SKM-1 (cell line): ENCODE data around the gene GPR85.
"Not testable (repeated sequence)": the region's sequence is repeated elsewhere in the genome, so short reads cannot be mapped to it uniquely, and the experiment has no call there.

Experiments used
- DNase-seq: peaks from one replicate; lab custom pipeline; 2025; ENCODE audit not compliant: unreplicated experiment; lab: John Stamatoyannopoulos, UW

GPR85 gene

DNA sequence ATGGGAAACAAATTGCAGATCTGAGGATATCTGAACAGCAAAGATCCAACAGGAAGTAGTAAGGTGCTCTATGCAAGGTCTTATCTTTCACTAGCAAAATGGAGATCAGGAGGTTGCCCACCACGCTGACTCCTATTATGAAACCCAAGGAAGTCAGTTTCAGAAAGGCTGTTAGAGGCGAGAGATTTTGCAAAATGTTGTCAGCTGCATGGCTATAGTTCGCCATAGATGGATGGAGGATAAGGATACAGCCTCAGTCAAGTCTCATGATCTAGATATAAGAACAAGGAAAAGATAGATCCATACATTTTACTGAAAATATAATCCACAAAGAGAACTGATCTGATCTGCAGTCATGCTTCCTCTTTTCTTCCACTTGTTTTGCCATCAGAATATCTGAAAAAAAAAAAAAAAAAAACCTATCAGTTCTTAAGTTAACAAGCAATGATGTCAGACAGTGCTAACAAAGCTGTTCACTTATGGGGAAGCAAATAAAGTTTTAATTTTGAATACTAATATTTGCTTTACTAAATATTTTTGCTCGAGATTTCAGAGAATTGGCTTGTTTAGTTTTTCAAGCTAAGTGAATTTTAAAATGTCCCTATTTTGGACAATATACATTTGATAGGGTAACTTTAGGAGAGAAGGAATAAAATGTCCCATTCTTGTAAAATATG is 2.0 kb downstream of the GPR85 start:
- no peak for DNase-seq

DNA sequence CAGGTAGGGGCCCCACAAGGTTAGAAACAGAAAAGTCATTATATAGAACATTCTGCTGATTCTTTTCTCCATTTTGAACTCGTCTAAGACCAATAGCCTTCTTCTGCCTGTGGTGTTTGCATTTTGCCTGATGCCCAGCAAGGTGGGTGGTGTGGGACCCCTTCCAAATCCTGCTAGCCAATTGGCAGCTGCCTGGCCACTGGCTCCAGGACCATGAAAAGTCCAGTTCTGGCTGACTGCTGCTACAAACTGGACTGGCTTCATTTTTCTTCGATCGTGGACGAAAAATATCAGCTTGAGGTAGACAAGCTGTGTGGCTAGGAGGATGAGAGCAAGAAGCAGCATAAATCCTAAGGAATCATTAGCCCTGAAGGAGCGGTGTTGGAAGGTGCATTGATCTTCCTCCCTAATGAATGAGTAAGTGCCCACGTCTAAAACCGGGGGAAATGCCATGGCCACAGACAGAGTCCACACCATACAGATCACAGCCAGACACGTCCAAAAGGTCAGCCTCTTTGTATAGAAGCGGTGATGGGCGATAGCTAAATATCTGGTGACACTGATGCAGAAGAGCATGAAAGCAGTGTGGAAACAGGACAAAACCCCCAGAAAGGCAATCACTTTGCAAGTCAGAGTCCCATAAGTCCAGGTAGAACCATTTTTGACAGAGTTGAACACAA is 2.7 kb downstream of the GPR85 start:
- DNase-seq: no peak

DNA sequence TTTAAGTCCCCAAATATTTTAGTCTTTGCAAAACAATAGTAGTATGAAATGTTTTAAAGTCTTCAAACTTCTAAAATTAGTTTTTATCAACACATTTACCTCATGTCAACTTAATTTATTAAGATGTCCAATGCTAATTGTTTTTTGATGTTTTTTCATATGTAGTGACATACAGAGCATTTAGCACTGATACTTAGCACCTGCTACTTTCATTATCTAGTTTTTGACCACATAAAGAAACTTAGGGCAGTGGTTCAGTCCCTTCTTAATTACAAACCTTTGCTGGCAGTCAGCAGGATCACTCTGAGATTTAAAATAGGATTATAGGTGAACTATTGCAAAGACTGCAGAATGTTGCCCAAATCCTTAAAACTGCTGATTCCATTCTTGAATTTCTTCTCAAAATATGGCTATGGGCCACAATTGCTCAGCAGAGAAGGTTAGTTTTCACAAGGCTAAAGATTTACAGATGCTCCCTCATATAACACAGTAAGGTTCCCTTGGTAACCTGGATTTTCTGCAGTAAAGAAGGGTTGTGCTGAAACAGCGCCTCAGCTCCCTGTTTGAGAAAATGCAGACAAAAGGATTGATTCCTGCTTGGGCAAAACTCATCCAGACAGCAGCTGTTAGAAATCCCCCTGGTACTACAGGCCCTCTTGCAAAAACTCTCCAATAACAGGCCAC is 3.4 kb downstream of the GPR85 start:
- DNase-seq: no peak

DNA sequence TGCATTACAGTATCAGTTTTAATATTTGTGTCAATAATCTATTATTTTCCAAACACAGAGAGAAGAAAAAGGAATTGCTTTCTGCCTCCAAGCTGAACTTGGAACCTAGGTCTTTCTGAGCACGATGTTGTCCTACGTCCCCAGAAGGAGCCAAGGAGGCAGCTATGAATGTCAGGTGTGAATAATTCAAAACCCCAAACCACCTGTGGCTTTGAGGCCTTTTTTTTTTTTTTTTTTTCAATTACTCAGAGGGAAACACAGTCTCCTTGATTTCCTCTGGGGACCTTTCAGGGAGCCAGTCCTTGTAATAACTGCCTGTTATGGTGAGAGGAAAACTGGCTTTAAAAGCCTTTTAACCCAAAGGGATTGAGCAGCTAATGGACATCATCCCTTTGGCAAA is 8.3 kb downstream of the GPR85 start:
- no peak for DNase-seq

DNA sequence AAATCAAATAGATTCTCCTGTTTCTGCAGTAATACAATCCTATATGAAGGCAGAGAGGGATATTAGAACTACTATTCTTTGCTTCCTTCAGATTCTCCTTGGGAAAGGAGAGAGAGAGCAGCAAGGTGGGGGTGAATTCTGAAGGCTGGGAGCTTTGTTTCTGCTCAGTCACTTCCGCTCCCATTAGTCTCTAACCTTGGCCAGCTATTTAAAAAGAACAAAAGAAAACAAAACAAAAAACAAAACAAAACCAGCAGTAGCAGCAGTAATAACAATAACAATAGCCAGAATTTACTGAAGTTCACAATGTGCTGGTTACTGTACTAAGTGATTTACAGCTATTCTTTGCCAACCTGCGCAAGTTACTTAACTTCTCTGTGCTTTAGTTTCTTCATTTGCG is 9.9 kb downstream of the GPR85 start:
- DNase-seq: no peak

DNA sequence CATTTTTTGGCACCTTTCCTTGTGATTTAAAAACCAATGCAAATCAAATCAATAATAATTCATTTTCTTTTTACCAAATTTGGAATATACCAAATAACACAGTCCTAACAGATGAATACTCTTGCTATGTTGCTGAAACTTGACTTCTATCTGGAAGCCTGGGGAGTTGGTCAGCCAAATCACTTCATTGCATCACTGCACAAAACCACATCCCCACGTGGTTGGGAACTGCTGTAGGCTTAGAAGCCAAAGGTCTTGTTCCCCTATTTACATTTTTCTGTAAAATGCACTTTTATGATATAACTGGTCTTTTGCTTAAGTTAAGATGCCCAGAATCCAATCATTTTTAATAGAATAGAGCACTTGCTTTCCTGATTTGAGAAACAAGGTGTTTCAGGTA is 15.2 kb downstream of the GPR85 start:
- peak; percentile 68 for DNase-seq

DNA sequence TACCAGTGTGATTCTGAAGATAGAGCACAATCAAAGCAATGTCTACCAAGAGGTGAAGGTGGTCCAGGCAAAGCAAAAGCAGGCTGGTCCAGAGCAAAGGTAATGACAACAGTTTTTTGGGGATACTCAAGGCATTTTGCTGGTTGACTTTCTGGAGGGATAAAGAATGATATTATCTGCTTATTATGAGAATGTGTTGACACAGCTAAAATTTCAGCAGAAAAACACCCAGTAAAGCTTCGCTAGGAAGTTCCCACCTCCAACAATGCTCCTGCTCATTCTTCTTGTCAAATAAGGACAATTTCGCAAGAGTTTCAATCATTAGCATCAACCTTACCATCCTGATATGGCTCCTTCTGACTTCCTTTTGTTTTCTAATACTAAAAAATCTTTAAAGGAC is 24.1 kb downstream of the GPR85 start:
- no peak for DNase-seq

DNA sequence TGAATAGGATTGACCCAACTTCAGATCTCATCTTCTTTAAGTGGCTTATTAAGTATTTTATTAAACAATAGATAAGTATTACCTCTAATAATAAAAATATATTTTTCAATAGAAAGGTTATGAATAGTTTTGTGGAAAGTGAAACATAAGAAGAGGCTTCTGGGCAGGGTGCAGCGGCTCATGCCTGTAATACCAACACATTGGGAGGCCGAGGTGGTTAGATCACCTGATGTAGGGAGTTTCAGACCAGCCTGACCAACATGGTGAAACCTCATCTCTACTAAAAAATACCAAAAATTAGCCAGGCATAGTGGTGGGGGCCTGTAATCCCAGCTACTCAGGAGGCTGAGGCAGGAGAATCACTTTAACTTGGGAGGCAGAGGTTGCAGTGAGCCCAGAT is 26.5 kb downstream of the GPR85 start:
- no peak for DNase-seq

DNA sequence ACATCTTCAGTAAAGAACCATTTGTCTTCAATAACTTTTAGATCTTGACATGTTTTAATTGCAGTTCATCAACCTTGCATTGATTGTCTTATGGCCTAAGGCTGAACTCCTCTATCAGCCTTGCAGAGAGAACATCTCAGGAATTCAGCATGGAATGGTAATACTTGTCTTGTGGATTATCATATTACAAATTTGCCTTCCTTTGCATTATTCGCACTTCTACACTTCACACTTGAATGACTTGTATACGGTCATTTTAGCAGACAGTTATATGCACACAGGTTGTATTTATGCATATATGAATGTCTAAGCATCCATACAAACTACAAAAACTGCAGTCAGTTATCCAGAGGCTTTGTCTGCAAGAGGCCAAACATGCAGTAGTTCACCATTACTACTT is 31.7 kb downstream of the GPR85 start:
- DNase-seq: no peak

DNA sequence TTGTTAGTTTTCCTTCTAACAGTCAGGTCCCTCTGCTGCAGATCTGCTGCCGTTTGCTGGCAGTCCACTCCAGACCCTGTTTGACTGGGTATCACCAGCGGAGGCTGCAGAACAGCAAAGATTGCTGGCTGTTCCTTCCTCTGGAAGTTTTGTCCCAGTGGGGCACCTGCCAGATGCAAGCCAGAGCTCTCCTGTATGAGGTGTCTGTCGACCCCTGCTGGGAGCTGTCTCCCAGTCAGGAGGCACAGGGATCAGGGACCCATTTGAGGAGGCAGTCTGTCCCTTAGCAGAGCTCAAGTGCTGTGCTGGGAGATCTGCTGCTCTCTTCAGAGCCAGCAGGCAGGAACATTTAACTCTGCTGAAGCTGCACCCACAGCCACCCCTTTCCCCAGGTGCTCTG is 32.4 kb downstream of the GPR85 start:
- DNase-seq: not testable (repeated sequence)

DNA sequence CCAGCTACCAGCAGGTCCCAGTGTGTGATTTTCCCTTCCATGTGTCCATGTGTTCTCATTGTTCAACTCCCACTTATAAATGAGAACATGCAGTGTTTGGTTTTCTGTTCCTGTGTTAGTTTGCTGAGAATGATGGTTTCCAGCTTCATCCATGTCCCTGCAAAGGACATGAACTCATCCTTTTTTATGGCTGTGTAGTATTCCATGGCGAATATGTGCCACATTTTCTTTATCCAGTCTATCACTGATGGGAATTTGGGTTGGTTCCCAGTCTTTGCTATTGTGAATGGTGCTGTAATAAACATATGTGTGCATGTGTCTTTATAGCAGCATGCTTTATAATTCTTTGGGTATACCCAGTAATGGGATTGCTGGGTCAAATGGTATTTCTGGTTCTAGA is 37.4 kb downstream of the GPR85 start:
- DNase-seq: not testable (repeated sequence)

DNA sequence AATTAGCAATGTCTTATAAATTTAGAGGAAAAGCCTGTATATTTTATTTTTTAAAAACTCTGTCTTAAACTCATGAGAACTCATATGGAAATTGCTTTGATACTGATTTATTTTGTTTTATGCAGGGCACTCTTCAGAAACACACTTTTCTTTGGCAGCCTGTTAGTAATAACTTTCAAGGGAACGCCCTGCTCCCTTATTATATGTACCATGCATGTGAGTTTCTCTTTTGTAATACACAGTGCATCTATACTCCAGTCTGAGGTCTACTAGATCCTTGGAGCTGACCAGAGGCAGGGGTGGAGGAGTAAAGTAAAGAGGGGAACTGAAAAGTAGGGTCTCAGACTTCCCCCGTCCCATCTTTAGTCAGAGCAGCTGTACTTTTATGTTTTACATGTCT is 40.2 kb downstream of the GPR85 start:
- no peak for DNase-seq

DNA sequence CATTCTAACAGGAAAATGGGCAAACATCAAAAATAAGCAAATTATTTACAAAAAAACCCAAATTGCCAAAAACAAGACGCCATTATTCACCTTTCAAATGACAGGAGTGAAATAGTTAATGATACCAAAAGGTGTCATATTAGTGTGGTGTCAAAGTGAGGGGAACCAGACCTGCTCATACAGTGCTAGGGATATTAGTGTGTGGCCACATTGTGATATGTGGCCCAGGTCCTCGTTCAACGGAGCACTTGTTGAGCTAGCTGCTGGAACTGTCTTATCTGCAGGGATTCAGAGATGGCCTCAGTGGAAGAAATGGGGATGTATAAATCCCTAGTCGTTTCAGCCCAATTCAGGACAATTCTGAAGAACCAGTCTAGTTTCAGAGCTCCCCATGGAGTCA is 41.2 kb downstream of the GPR85 start:
- no peak for DNase-seq

DNA sequence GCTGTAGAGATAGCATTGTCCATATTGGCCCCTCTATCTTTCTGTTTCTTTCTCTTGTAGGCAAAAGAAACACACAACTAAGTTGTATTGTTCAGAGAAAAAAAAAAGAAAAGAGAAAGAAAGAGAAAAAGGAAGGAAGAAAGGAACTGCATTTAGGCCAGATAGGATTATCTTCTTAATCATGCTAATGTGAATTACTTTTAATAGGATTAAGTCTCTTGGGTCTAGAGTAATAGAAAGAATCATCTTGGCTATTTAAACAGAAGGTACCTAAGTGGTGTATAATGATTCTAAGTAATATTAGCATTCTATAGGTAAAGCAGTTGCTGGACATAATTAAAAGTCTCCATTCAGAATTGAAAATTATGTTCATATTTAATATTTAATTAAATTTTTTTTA is 42.2 kb downstream of the GPR85 start:
- DNase-seq: no peak

DNA sequence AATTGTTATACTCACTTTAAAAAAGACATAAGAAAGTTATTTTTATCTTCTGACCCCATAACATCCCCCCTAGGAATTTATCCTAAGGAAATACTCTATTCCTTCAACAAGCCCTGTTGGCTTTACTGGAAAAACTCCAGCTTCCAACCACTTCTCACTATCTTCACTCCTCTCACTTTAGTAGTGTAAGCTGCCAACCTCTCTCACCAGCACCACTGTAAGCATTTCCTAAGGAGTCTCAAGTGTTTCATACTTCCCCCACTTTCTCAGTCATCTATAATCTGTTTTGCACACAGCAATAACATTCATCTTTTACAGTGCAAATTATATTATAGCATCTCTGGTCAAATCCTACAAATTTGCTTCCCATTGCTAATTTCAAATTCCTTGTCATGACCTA is 45.8 kb downstream of the GPR85 start:
- DNase-seq: no peak

DNA sequence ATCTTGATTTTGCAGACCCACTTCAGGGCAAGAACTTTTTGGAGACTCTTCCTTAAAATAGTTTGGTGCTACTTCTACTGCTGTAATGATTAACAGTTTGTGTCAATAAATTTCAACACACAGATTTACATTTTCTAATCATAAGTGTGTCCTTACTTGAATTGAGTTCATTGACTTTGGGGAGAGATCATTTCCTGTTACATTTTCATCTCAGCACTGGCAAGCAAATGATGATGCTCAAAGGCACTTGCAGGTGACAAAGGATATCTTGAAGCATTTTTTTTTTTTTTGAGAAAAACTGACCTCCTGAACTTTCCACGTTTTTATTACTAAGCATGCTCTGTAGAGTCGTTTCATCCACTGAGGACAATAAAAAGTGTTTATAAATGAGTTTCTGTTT is 52.7 kb downstream of the GPR85 start:
- no peak for DNase-seq
